ENCODE results near the gene SRPK2.

DNA sequence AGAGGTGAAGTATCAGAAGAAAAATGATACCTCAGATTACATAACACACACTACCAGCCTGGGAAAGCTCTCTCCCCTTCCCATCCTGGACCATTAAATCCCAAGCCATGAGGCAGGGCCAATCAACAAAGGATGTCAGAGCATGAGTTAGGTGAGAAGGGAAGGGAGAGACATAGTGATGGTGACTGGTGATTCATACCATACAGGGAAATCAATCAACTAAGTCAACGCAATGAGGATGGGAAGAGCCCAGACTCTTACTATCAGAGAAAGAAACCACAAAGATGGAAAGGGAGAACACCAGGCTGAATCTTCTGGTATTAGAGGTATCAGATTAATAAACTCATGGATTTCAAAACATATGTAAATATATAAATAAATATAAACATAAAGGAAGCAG is 189.3 kb downstream of the SRPK2 start:
- TF ChIP-seq CTCF (IDR thresholded peaks at IDR 0.05), result no peak
- TF ChIP-seq POLR2A (IDR thresholded peaks at IDR 0.05), result no peak
